Measurements from ENCODE around the gene OR10A5. TPM values are rescaled to one million over a fixed set of nuclear protein-coding genes. Genes with fewer than 3 reads are reported as not detected.

The OR10A5 gene
- total and polyA plus RNA-seq, 9 of the 15 experiments (the other 6 are each of a cell fraction or from before 2014, with no cell fraction given) = 0.14 TPM; not detected in 8

GRCh38 chr11:6841694-6842093, 3.8 kb upstream of the OR10A5 start:
- BruUV-seq (replicated peaks) = no TSS peak
- Histone ChIP-seq H3K4me3 (no peak overlapping the region), H3K27me3 (ENCODE audit: control insufficient read depth in 2 of 2, insufficient read depth in 2 of 2, low read length in 2 of 2) (no peaks in the 10 kb centered on the region), H3K9ac (ENCODE audit: insufficient read depth in 1 of 2, low read depth in 2 of 2, low read length in 2 of 2) (no peak overlapping the region), H3K79me2 (ENCODE audit: control insufficient read depth, insufficient read depth, low read length) (no peaks in the 10 kb centered on the region), H3K36me3 (ENCODE audit: control insufficient read depth, insufficient read depth, low read length) (no peaks in the 10 kb centered on the region), H3K9me1 (ENCODE audit: control insufficient read depth, insufficient read depth, low read length) (no peaks in the 10 kb centered on the region), H3K27ac (ENCODE audit: extremely low read depth, low read depth, low read length) (no peak overlapping the region), H2AFZ (ENCODE audit: low read depth, low read length) (no peak overlapping the region), H3K4me2 (ENCODE audit: insufficient read depth, low read length) (no peak overlapping the region), H4K20me1 (replicated peaks; ENCODE audit: control insufficient read depth, insufficient read depth, low read length) (no peaks in the 10 kb centered on the region), H3K9me3 (replicated peaks; ENCODE audit: control insufficient read depth, insufficient read depth, low read depth, low read length) (no peaks in the 10 kb centered on the region), H3K4me1 (replicated peaks in 1 of 2; ENCODE audit: control insufficient read depth in 2 of 2, insufficient read depth in 2 of 2, low read length in 2 of 2) (no peaks in the 10 kb centered on the region)
- ChIA-PET POLR2A (no interaction called here), CTCF (ENCODE audit: low intra/inter-chr PET ratio) (interaction anchor here (0.7 kb wide), 1 partner anchor 250 kb away, joined by 3 read pairs; no protein-coding TSS in a partner anchor)
- no peak for ATAC-seq
- intact Hi-C loops (cut with micrococcal nuclease) (no loop called here), in situ Hi-C loops (cut with MboI) (no loop called here)
- no peak for FAIRE-seq
- DNase-seq (ENCODE audit: extremely low read depth in 1 of 4, low spot score in 3 of 4) = no peak
- TF ChIP-seq ZNF551 (CRISPR knock-in tag; IDR thresholded peaks at IDR 0.05) (no peak), SPI1 (IDR thresholded peaks at IDR 0.05; ENCODE audit: borderline replicate concordance, low read depth, low read length) (no peak)
- TF ChIP-seq, protein P1, sequence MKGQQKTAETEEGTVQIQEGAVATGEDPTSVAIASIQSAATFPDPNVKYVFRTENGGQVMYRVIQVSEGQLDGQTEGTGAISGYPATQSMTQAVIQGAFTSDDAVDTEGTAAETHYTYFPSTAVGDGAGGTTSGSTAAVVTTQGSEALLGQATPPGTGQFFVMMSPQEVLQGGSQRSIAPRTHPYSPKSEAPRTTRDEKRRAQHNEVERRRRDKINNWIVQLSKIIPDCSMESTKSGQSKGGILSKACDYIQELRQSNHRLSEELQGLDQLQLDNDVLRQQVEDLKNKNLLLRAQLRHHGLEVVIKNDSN (CRISPR knock-in tag; IDR thresholded peaks at IDR 0.05) = no peak

GRCh38 chr11:6843670-6844069, 1.8 kb upstream of the OR10A5 start:
- H2AFZ ChIP-seq (ENCODE audit: low read depth, low read length) = no peak overlapping the region
- in situ Hi-C loops (cut with MboI) = no loop called here
- CTCF ChIA-PET (ENCODE audit: low intra/inter-chr PET ratio) = no interaction called here
- H4K20me1 ChIP-seq (replicated peaks; ENCODE audit: control insufficient read depth, insufficient read depth, low read length) = no peaks in the 10 kb centered on the region
- FAIRE-seq = no peak
- H3K27ac ChIP-seq (ENCODE audit: extremely low read depth, low read depth, low read length) = no peak overlapping the region
- ATAC-seq = no peak
- no peak overlapping the region for H3K4me2 ChIP-seq (ENCODE audit: insufficient read depth, low read length)
- no peak for DNase-seq (ENCODE audit: extremely low read depth in 1 of 4, low spot score in 3 of 4)
- 0% methylated on average over 2 of the region's 2 CpGs for WGBS (ENCODE audit: insufficient coverage, low coverage, missing lambda C conversion rate)
- TF ChIP-seq POU5F1 (IDR thresholded peaks at IDR 0.05; ENCODE audit: borderline replicate concordance, low read depth, low read length, partially characterized antibody) = no peak
- no peaks in the 10 kb centered on the region for H3K4me1 ChIP-seq (replicated peaks in 1 of 2; ENCODE audit: control insufficient read depth in 2 of 2, insufficient read depth in 2 of 2, low read length in 2 of 2)
- H3K4me3 ChIP-seq = no peak overlapping the region
- H3K9me3 ChIP-seq (replicated peaks; ENCODE audit: control insufficient read depth, insufficient read depth, low read depth, low read length) = no peaks in the 10 kb centered on the region
- no peaks in the 10 kb centered on the region for H3K27me3 ChIP-seq (ENCODE audit: control insufficient read depth in 2 of 2, insufficient read depth in 2 of 2, low read length in 2 of 2)
- H3K9ac ChIP-seq (ENCODE audit: insufficient read depth in 1 of 2, low read depth in 2 of 2, low read length in 2 of 2) = no peak overlapping the region
- intact Hi-C loops (cut with micrococcal nuclease) = no loop called here
- H3K36me3 ChIP-seq (ENCODE audit: control insufficient read depth, insufficient read depth, low read length) = no peaks in the 10 kb centered on the region
- POLR2A ChIA-PET = interaction anchor here (1.2 kb wide), 1 partner anchor 12 kb away, joined by 3 read pairs; no protein-coding TSS in a partner anchor
- H3K79me2 ChIP-seq (ENCODE audit: control insufficient read depth, insufficient read depth, low read length) = no peaks in the 10 kb centered on the region
- BruUV-seq (replicated peaks) = no TSS peak
- H3K9me1 ChIP-seq (ENCODE audit: control insufficient read depth, insufficient read depth, low read length) = no peaks in the 10 kb centered on the region

Measured in K562 (cell line).